ENCODE measurements around the gene EPHA8.

GRCh38 chr1:22573237-22573636 lies 9.9 kb downstream of the EPHA8 start:
- TF ChIP-seq CTCF (conservative IDR thresholded peaks at IDR 0.05 in 1 of 2, IDR thresholded peaks at IDR 0.05 in 1 of 2; ENCODE audit: extremely low read depth in 1 of 2, insufficient read depth in 1 of 2, low read depth in 1 of 2, low read length in 2 of 2) (no peak), EZH2 (IDR thresholded peaks at IDR 0.05; ENCODE audit: borderline replicate concordance, low read length) (no peak)
